Measurements from ENCODE around the gene SCAMP4. TPM values are rescaled to one million over a fixed set of nuclear protein-coding genes. Genes with fewer than 3 reads are reported as not detected.

SCAMP4 gene
- total and polyA plus RNA-seq, 2 experiments from 2014 or later = 39.4 to 106 TPM

GRCh38 chr19:1955171-1956121 lies 50.2 kb downstream of the SCAMP4 start:
- peaks cover 31% of the 10 kb centered on the region for H4K20me1 ChIP-seq (replicated peaks; ENCODE audit: insufficient read depth)
- peaks cover 88% of the 10 kb centered on the region for H3K79me2 ChIP-seq (replicated peaks; ENCODE audit: insufficient read depth)
- no peak overlapping the region for H3K27ac Mint-ChIP-seq
- no peak overlapping the region for H3K4me3 ChIP-seq
- no peaks in the 10 kb centered on the region for H3K27me3 ChIP-seq (ENCODE audit: insufficient read depth)
- H3K36me3 ChIP-seq (ENCODE audit: insufficient read depth) = no peaks in the 10 kb centered on the region; the same call in 1 of the 2 replicates
- H3K9me3 Mint-ChIP-seq = no peaks in the 10 kb centered on the region
- peaks cover 2% of the 10 kb centered on the region for H3K27me3 Mint-ChIP-seq (ENCODE audit: insufficient read depth, low read depth, poor library complexity)
- no peak overlapping the region for H2AFZ ChIP-seq
- no peak overlapping the region for H3K4me2 ChIP-seq
- H3F3A ChIP-seq (replicated peaks; ENCODE audit: low read depth) = no peaks in the 10 kb centered on the region
- DNase-seq (ENCODE audit: low spot score) (no peak), ATAC-seq (no peak)
- peaks cover 10% of the 10 kb centered on the region; the same call in 2 of the 3 replicates for H3K4me1 Mint-ChIP-seq
- H3K36me3 Mint-ChIP-seq (ENCODE audit: low read depth) = peaks cover 6% of the 10 kb centered on the region; the same call in 1 of the 3 replicates
- no peak overlapping the region for H3K27ac ChIP-seq (ENCODE audit: low read depth)
- no peak for TF ChIP-seq EZH2phosphoT487 (IDR thresholded peaks at IDR 0.05; ENCODE audit: unreplicated experiment)
- TF ChIP-seq NANOG (IDR thresholded peaks at IDR 0.05; ENCODE audit: borderline replicate concordance) = no peak
- TF ChIP-seq CREB1 (CRISPR knock-in tag; IDR thresholded peaks at IDR 0.05; ENCODE audit: low read depth) = no peak
- TF ChIP-seq EZH2 (IDR thresholded peaks at IDR 0.05; ENCODE audit: low read depth, unreplicated experiment) = no peak
- no peak for TF ChIP-seq POLR2AphosphoS5 (IDR thresholded peaks at IDR 0.05; ENCODE audit: low read depth)
- TF ChIP-seq STAT1 (IDR thresholded peaks at IDR 0.05; ENCODE audit: unreplicated experiment) = no peak
- no peak for TF ChIP-seq JUNB (IDR thresholded peaks at IDR 0.05; ENCODE audit: unreplicated experiment)
- no peak for TF ChIP-seq CTCF (conservative IDR thresholded peaks at IDR 0.05; ENCODE audit: low read depth in 2 of 2)
- no peak for TF ChIP-seq ETS1 (IDR thresholded peaks at IDR 0.05)
- TF ChIP-seq ZNF114 (CRISPR knock-in tag; IDR thresholded peaks at IDR 0.05) = no peak
- no peak for TF ChIP-seq ZNF331 (CRISPR knock-in tag; IDR thresholded peaks at IDR 0.05; ENCODE audit: low read depth)
- H3K4me1 ChIP-seq (ENCODE audit: insufficient read depth) = no peaks in the 10 kb centered on the region; the same call in 1 of the 2 replicates
- H3K4me3 Mint-ChIP-seq = no peak overlapping the region
- H3K9me2 ChIP-seq (ENCODE audit: insufficient read depth) = no peaks in the 10 kb centered on the region

- Histone ChIP-seq H3K36me3 (ENCODE audit: insufficient read depth) (no peaks in the 10 kb centered on the region), H3K79me2 (replicated peaks; ENCODE audit: insufficient read depth) (peaks cover 88% of the 10 kb centered on the region), H3K27ac (ENCODE audit: low read depth) (no peak overlapping the region), H3K9me2 (ENCODE audit: insufficient read depth) (no peaks in the 10 kb centered on the region), H3K4me2 (no peak overlapping the region), H3K4me1 (ENCODE audit: insufficient read depth) (no peaks in the 10 kb centered on the region; the same call in 1 of the 2 replicates), H2AFZ (no peak overlapping the region), H3K4me3 (no peak overlapping the region), H4K20me1 (replicated peaks; ENCODE audit: insufficient read depth) (peaks cover 31% of the 10 kb centered on the region), H3F3A (replicated peaks; ENCODE audit: low read depth) (no peaks in the 10 kb centered on the region), H3K27me3 (ENCODE audit: insufficient read depth) (no peaks in the 10 kb centered on the region)
- no peak for DNase-seq (ENCODE audit: low spot score)
- Mint-ChIP-seq H3K36me3 (ENCODE audit: low read depth) (0 out of 3 replicates have a peak, but pooled peaks cover 6% of the 10 kb centered on the region), H3K4me1 (peaks cover 10% of the 10 kb centered on the region; the same call in 2 of the 3 replicates), H3K27me3 (ENCODE audit: insufficient read depth, low read depth, poor library complexity) (peaks cover 2% of the 10 kb centered on the region), H3K4me3 (no peak overlapping the region), H3K9me3 (no peaks in the 10 kb centered on the region), H3K27ac (no peak overlapping the region)
- no peak for ATAC-seq
- TF ChIP-seq JUNB (IDR thresholded peaks at IDR 0.05; ENCODE audit: unreplicated experiment) = no peak
- no peak for TF ChIP-seq STAT1 (IDR thresholded peaks at IDR 0.05; ENCODE audit: unreplicated experiment)
- TF ChIP-seq CTCF (conservative IDR thresholded peaks at IDR 0.05; ENCODE audit: low read depth in 2 of 2) = no peak
- TF ChIP-seq ZNF331 (CRISPR knock-in tag; IDR thresholded peaks at IDR 0.05; ENCODE audit: low read depth) = no peak
- no peak for TF ChIP-seq EZH2 (IDR thresholded peaks at IDR 0.05; ENCODE audit: low read depth, unreplicated experiment)
- no peak for TF ChIP-seq ZNF114 (CRISPR knock-in tag; IDR thresholded peaks at IDR 0.05)
Measured at GRCh38 chr19:1956122-1956494, 50.9 kb downstream of the SCAMP4 start.

All from GM23338 (cell line).